Prostate gland (tissue), 2 donors: ENCODE results near the gene SCARB1. TPM values are rescaled to one million over a fixed set of nuclear protein-coding genes. Genes with fewer than 3 reads are reported as not detected.
"Not testable (repeated sequence)": the region's sequence is repeated elsewhere in the genome, so short reads cannot be mapped to it uniquely, and the experiment has no call there.

Source experiments
- DNase-seq: peaks from one replicate; pipeline ENCODE4 v3.0.0-alpha.2; 2019; ENCODE audit warnings: low spot score
- H3K27ac ChIP-seq, 2 donors: fragments of 200-600 bp; sonication (generic); 2 replicates each; pipeline ENCODE4 v1.5.1; 2017 to 2019
- H3K27me3 ChIP-seq: fragments of 200-600 bp; sonication (generic); replicated peaks from 2 replicates; pipeline ENCODE4 v1.5.1; 2019; ENCODE audit not compliant: insufficient read depth
- H3K36me3 ChIP-seq, 2 donors: fragments of 200-600 bp; sonication (generic); 1 replicate in 1 of 2; 2 replicates in 1 of 2; pipeline versions ENCODE4 v1.5.1 to v1.8.1; 2017 to 2019
- H3K4me1 ChIP-seq: fragments of 200-600 bp; sonication (generic); replicated peaks from 2 replicates; pipeline ENCODE4 v1.5.1; 2019
- H3K4me3 ChIP-seq, 2 donors: fragments of 200-600 bp; sonication (generic); 2 replicates each; pipeline ENCODE4 v1.5.1; 2017 to 2019
- H3K9me3 ChIP-seq: fragments of 200-600 bp; sonication (generic); 2 replicates; pipeline ENCODE4 v1.5.1; 2017
- CTCF ChIP-seq, 4 experiments: fragments of 200-600 bp in 2 of 4; fragments of 450-650 bp in 2 of 4; sonication (generic) in 2 of 4; IDR thresholded peaks; 1 replicate in 3 of 4; 2 replicates in 1 of 4; pipeline ENCODE4 v1.5.1; 2016 to 2019; ENCODE audit warnings: antibody characterized with exemption in 4 of 4, mild to moderate bottlenecking in 2 of 4, moderate library complexity in 2 of 4
- POLR2A ChIP-seq: fragments of 450-650 bp; IDR thresholded peaks from one replicate; pipeline ENCODE4 v1.6.1; 2016; ENCODE audit warnings: antibody characterized with exemption, mild to moderate bottlenecking
- POLR2AphosphoS5 ChIP-seq: sonication (generic); formaldehyde crosslinking; IDR thresholded peaks from one replicate; pipeline ENCODE4 v1.6.1; 2017; ENCODE audit warnings: antibody characterized with exemption
- WGBS: methylation state at CpG from one replicate; pipeline ENCODE4 v1.1.5; 2018; 5-methylcytosine and 5-hydroxymethylcytosine counted together
- intact Hi-C: fragments of 100-400 bp; cut with DNase I; formaldehyde crosslinking; loops from one replicate; pipeline ENCODE4 v1.14.2; 2022
- total RNA-seq, 2 donors: library from RNA; depleted of rRNA; stranded (reverse); fragments of >200 nt; gene quantifications; one replicate each; pipeline ENCODE4 v1.1.0, GENCODE V29; 2016

Gene SCARB1
- total RNA-seq, 2 donors from 2014 or later: 28.0 to 44.4 TPM

GRCh38 chr12:124884587-124885438, 21.1 kb upstream of the SCARB1 start:
- no peak overlapping the region for H3K4me3 ChIP-seq
- no peak for DNase-seq
- no peaks in the 10 kb centered on the region for H3K9me3 ChIP-seq
- no peak overlapping the region for H3K27ac ChIP-seq
- no peak for TF ChIP-seq CTCF (IDR thresholded peaks at IDR 0.05)
- no peak for TF ChIP-seq POLR2AphosphoS5
- no peak for TF ChIP-seq POLR2A
- WGBS: 54% methylated on average over 15 of the region's 15 CpGs
- H3K27me3 ChIP-seq: no peaks in the 10 kb centered on the region
- H3K36me3 ChIP-seq: no peaks in the 10 kb centered on the region
- no peaks in the 10 kb centered on the region for H3K4me1 ChIP-seq
- intact Hi-C loops: no loop called here

- no peaks in the 10 kb centered on the region for H3K9me3 ChIP-seq
- H3K4me1 ChIP-seq: no peaks in the 10 kb centered on the region
- 65% methylated on average over 10 of the region's 10 CpGs for WGBS
- intact Hi-C loops: no loop called here
- no peaks in the 10 kb centered on the region for H3K27me3 ChIP-seq
- no peaks in the 10 kb centered on the region for H3K36me3 ChIP-seq
- no peak overlapping the region for H3K27ac ChIP-seq
- DNase-seq: no peak
- no peak for TF ChIP-seq CTCF (IDR thresholded peaks at IDR 0.05)
- no peak for TF ChIP-seq POLR2A
- no peak for TF ChIP-seq POLR2AphosphoS5
- H3K4me3 ChIP-seq: no peak overlapping the region
These were observed 19.8 kb upstream of the SCARB1 start for GRCh38 chr12:124883263-124884130.

- TF ChIP-seq CTCF (IDR thresholded peaks at IDR 0.05) (no peak), POLR2A (no peak), POLR2AphosphoS5 (no peak)
- Histone ChIP-seq H3K4me3 (no peak overlapping the region), H3K9me3 (no peaks in the 10 kb centered on the region), H3K36me3 (no peaks in the 10 kb centered on the region), H3K27me3 (no peaks in the 10 kb centered on the region), H3K27ac (no peak overlapping the region), H3K4me1 (no peaks in the 10 kb centered on the region)
- DNase-seq: no peak
- 65% methylated on average over 10 of the region's 10 CpGs for WGBS
- intact Hi-C loops: no loop called here
These were observed 17.5 kb upstream of the SCARB1 start for GRCh38 chr12:124881123-124881522.

- H3K4me3 ChIP-seq, DNase-seq, H3K9me3 ChIP-seq, H3K36me3 ChIP-seq, H3K27me3 ChIP-seq, H3K27ac ChIP-seq, intact Hi-C loops, H3K4me1 ChIP-seq: not testable (repeated sequence)
- WGBS: 90% methylated on average over 11 of the region's 11 CpGs
These were observed 16.7 kb upstream of the SCARB1 start for GRCh38 chr12:124880335-124880734.

- TF ChIP-seq POLR2A (no peak), CTCF (IDR thresholded peaks at IDR 0.05) (no peak), POLR2AphosphoS5 (no peak)
These were observed 15.3 kb upstream of the SCARB1 start for GRCh38 chr12:124878795-124879516.

More at GRCh38 chr12:124878795-124879516, 15.3 kb upstream of the SCARB1 start:
- Histone ChIP-seq H3K9me3 (no peaks in the 10 kb centered on the region), H3K36me3 (no peaks in the 10 kb centered on the region), H3K4me3 (no peak overlapping the region), H3K4me1 (no peaks in the 10 kb centered on the region), H3K27ac (no peak overlapping the region), H3K27me3 (no peaks in the 10 kb centered on the region)
- 94% methylated on average over 18 of the region's 18 CpGs for WGBS
- no peak for DNase-seq
- intact Hi-C loops: no loop called here
